ENCODE data around the gene NDRG2. TPM values are rescaled to one million over a fixed set of nuclear protein-coding genes. Genes with fewer than 3 reads are reported as not detected.

NDRG2 gene
- polyA plus RNA-seq, 1 experiment, result 1.0 TPM

- ChIA-PET POLR2A (interaction anchor here (0.5 kb wide), 2 partner anchors 8 kb away, joined by 3 to 4 read pairs; no protein-coding TSS in a partner anchor), CTCF (interaction anchor here (0.6 to 4.5 kb wide), 4 partner anchors 12 to 41 kb away, joined by 3 to 42 read pairs (median 10); no protein-coding TSS in a partner anchor)
- TF ChIP-seq CTCF (IDR thresholded peaks at IDR 0.05; ENCODE audit: low read depth, low read length), result no peak
- DNase-seq (ENCODE audit: low read depth, low spot score), result no peak
- Histone ChIP-seq H3K9me3 (ENCODE audit: control insufficient read depth, insufficient read depth, low read length) (no peaks in the 10 kb centered on the region), H3K27ac (ENCODE audit: low read depth, low read length) (no peak overlapping the region), H3K27me3 (ENCODE audit: control insufficient read depth, insufficient read depth, low read length) (peaks cover 9% of the 10 kb centered on the region), H3K4me3 (ENCODE audit: low read depth, low read length) (no peak overlapping the region)
Measured at GRCh38 chr14:20982646-20983369, 42.1 kb downstream of the NDRG2 start.

- H3K27me3 ChIP-seq (ENCODE audit: control insufficient read depth, insufficient read depth, low read length), result peaks cover 9% of the 10 kb centered on the region
- no peak for DNase-seq (ENCODE audit: low read depth, low spot score)
- no peaks in the 10 kb centered on the region for H3K9me3 ChIP-seq (ENCODE audit: control insufficient read depth, insufficient read depth, low read length)
- CTCF ChIA-PET, result interaction anchor here (4.5 kb wide), 1 partner anchor 10 kb away, joined by 42 read pairs; no protein-coding TSS in a partner anchor
- H3K4me3 ChIP-seq (ENCODE audit: low read depth, low read length), result no peak overlapping the region
- POLR2A ChIA-PET, result no interaction called here
- TF ChIP-seq CTCF (IDR thresholded peaks at IDR 0.05; ENCODE audit: low read depth, low read length), result no peak
- no peak overlapping the region for H3K27ac ChIP-seq (ENCODE audit: low read depth, low read length)
Measured at GRCh38 chr14:20980906-20981305, 44.0 kb downstream of the NDRG2 start.

- ChIA-PET POLR2A (no interaction called here), CTCF (interaction anchor here (0.5 to 4.5 kb wide), 2 partner anchors 8 to 27 kb away, joined by 6 to 42 read pairs; no protein-coding TSS in a partner anchor)
- H3K27me3 ChIP-seq (ENCODE audit: control insufficient read depth, insufficient read depth, low read length), result peaks cover 8% of the 10 kb centered on the region
- DNase-seq (ENCODE audit: low read depth, low spot score), result no peak
- H3K4me3 ChIP-seq (ENCODE audit: low read depth, low read length), result no peak overlapping the region
- no peak for TF ChIP-seq CTCF (IDR thresholded peaks at IDR 0.05; ENCODE audit: low read depth, low read length)
- no peak overlapping the region for H3K27ac ChIP-seq (ENCODE audit: low read depth, low read length)
- H3K9me3 ChIP-seq (ENCODE audit: control insufficient read depth, insufficient read depth, low read length), result no peaks in the 10 kb centered on the region
Measured at GRCh38 chr14:20978687-20979086, 46.2 kb downstream of the NDRG2 start.

- Histone ChIP-seq H3K27ac (ENCODE audit: low read depth, low read length) (no peak overlapping the region), H3K27me3 (ENCODE audit: control insufficient read depth, insufficient read depth, low read length) (no peaks in the 10 kb centered on the region), H3K9me3 (ENCODE audit: control insufficient read depth, insufficient read depth, low read length) (no peaks in the 10 kb centered on the region), H3K4me3 (ENCODE audit: low read depth, low read length) (no peak overlapping the region)
- TF ChIP-seq CTCF (IDR thresholded peaks at IDR 0.05; ENCODE audit: low read depth, low read length), result no peak
- POLR2A ChIA-PET, result no interaction called here
- no peak for DNase-seq (ENCODE audit: low read depth, low spot score)
- CTCF ChIA-PET, result interaction anchor here (1.3 kb wide), 1 partner anchor 128 kb away, joined by 3 read pairs; no protein-coding TSS in a partner anchor
Measured at GRCh38 chr14:20976291-20976690, 48.6 kb downstream of the NDRG2 start.

GRCh38 chr14:20973501-20973900 lies 51.4 kb downstream of the NDRG2 start:
- no peak for DNase-seq (ENCODE audit: low read depth, low spot score)
- ChIA-PET CTCF (interaction anchor here (0.5 to 4.1 kb wide), 9 partner anchors 12 to 503 kb away, joined by 3 to 106 read pairs (median 4); partner anchors contain the start of genes RAB2B and TOX4), POLR2A (no interaction called here)
- Histone ChIP-seq H3K4me3 (ENCODE audit: low read depth, low read length) (no peak overlapping the region), H3K9me3 (ENCODE audit: control insufficient read depth, insufficient read depth, low read length) (no peaks in the 10 kb centered on the region), H3K27ac (ENCODE audit: low read depth, low read length) (no peak overlapping the region), H3K27me3 (ENCODE audit: control insufficient read depth, insufficient read depth, low read length) (peaks cover 4% of the 10 kb centered on the region)
- no peak for TF ChIP-seq CTCF (IDR thresholded peaks at IDR 0.05; ENCODE audit: low read depth, low read length)
